Transverse colon (tissue), 4 donors: ENCODE data around the gene ANKMY2.

Experiments used
- EP300 ChIP-seq: sonication (generic); formaldehyde crosslinking; IDR thresholded peaks from one replicate; pipeline ENCODE4 v1.6.1; 2017; ENCODE audit warnings: antibody characterized with exemption, low read depth
- POLR2A ChIP-seq: fragments of 450-650 bp; IDR thresholded peaks from one replicate; pipeline ENCODE4 v1.6.1; 2016; ENCODE audit warnings: antibody characterized with exemption, mild to moderate bottlenecking, moderate library complexity
- POLR2AphosphoS5 ChIP-seq, 3 donors: sonication (generic); formaldehyde crosslinking; IDR thresholded peaks; one replicate each; pipeline ENCODE4 v1.6.1; 2016; ENCODE audit warnings: antibody characterized with exemption in 3 of 3
- TF ChIP-seq, protein P1 (sequence below), 5 experiments: fragments of 200-600 bp in 3 of 5; fragments of 450-650 bp in 2 of 5; sonication (generic) in 3 of 5; IDR thresholded peaks; 1 replicate in 2 of 5; 2 replicates in 3 of 5; pipeline ENCODE4 v1.5.1; 2016 to 2017; ENCODE audit warnings: antibody characterized with exemption in 5 of 5, inconsistent platforms in 3 of 5, mild to moderate bottlenecking in 2 of 5, moderate library complexity in 1 of 5

DNA sequence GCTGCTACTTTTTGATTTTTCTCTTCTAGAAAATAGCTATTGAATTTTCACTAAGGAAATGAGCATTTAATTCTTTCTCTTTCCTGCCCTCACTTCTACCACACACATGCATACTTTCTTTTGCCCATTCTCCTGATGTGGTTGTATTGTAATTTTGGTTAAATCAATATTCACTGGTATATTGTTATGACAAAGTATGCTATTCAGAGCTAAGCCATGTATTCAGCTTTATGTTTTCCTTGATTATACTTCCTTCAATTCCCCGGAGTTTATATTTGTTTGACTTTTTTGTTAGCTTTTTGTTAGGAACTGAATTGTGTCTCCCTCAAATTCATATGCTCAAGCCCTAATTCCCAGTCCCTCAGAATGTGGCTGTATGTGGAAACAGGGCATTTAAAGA, 94.9 kb downstream of the ANKMY2 start:
- TF ChIP-seq, protein P1, sequence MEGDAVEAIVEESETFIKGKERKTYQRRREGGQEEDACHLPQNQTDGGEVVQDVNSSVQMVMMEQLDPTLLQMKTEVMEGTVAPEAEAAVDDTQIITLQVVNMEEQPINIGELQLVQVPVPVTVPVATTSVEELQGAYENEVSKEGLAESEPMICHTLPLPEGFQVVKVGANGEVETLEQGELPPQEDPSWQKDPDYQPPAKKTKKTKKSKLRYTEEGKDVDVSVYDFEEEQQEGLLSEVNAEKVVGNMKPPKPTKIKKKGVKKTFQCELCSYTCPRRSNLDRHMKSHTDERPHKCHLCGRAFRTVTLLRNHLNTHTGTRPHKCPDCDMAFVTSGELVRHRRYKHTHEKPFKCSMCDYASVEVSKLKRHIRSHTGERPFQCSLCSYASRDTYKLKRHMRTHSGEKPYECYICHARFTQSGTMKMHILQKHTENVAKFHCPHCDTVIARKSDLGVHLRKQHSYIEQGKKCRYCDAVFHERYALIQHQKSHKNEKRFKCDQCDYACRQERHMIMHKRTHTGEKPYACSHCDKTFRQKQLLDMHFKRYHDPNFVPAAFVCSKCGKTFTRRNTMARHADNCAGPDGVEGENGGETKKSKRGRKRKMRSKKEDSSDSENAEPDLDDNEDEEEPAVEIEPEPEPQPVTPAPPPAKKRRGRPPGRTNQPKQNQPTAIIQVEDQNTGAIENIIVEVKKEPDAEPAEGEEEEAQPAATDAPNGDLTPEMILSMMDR (IDR thresholded peaks at IDR 0.05) = no peak
- TF ChIP-seq POLR2A (no peak), POLR2AphosphoS5 (IDR thresholded peaks at IDR 0.05) (no peak), EP300 (no peak)
